ENCODE data around the gene PTH2R.
"Not testable (repeated sequence)": the region's sequence is repeated elsewhere in the genome, so short reads cannot be mapped to it uniquely, and the experiment has no call there.

DNA sequence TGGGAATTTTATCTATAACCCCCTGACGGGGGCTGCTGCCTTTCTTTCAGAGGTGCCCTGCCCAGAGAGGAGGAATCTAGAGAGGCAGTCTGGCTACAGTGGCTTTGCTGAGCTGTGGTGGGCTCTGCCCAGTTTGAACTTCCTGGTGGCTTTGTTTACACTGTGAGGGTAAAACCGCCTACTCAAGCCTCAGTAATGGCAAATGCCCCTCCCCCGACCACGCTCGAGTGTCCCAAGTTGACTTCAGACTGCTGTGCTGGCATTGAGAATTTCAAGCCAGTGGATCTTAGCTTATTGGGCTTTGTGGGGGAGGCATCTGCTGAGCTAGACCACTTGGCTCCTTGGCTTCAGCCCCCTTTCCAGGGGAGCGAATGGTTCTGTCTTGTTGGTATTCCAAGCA, 118.6 kb downstream of the PTH2R start:
- TF ChIP-seq, protein P1, sequence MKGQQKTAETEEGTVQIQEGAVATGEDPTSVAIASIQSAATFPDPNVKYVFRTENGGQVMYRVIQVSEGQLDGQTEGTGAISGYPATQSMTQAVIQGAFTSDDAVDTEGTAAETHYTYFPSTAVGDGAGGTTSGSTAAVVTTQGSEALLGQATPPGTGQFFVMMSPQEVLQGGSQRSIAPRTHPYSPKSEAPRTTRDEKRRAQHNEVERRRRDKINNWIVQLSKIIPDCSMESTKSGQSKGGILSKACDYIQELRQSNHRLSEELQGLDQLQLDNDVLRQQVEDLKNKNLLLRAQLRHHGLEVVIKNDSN (CRISPR knock-in tag; IDR thresholded peaks at IDR 0.05): not testable (repeated sequence)
- TF ChIP-seq, protein P2, sequence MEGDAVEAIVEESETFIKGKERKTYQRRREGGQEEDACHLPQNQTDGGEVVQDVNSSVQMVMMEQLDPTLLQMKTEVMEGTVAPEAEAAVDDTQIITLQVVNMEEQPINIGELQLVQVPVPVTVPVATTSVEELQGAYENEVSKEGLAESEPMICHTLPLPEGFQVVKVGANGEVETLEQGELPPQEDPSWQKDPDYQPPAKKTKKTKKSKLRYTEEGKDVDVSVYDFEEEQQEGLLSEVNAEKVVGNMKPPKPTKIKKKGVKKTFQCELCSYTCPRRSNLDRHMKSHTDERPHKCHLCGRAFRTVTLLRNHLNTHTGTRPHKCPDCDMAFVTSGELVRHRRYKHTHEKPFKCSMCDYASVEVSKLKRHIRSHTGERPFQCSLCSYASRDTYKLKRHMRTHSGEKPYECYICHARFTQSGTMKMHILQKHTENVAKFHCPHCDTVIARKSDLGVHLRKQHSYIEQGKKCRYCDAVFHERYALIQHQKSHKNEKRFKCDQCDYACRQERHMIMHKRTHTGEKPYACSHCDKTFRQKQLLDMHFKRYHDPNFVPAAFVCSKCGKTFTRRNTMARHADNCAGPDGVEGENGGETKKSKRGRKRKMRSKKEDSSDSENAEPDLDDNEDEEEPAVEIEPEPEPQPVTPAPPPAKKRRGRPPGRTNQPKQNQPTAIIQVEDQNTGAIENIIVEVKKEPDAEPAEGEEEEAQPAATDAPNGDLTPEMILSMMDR (IDR thresholded peaks at IDR 0.05): not testable (repeated sequence)
- TF ChIP-seq FOXJ3 (CRISPR knock-in tag; IDR thresholded peaks at IDR 0.05; ENCODE audit: borderline replicate concordance): not testable (repeated sequence)
